HEK293 (cell line): ENCODE measurements around the gene SMAD7.

Experiments used
- CTCF ChIA-PET: fragments of 350-600 bp; formaldehyde crosslinking; extraction: SDS; loops from one replicate; lab custom pipeline; 2021; ENCODE audit warnings: antibody characterized with exemption; lab: Yijun Ruan, JAX
- POLR2A ChIA-PET: fragments of 300-600 bp; formaldehyde crosslinking; extraction: SDS; loops from one replicate; lab custom pipeline; 2020; ENCODE audit warnings: antibody characterized with exemption, inconsistent platforms; lab: Yijun Ruan, JAX
- H3K27ac ChIP-seq: fragments of 200-500 bp; sonication (Bioruptor generic); 2 replicates; pipeline ENCODE4 v1.5.1; 2014; ENCODE audit warnings: low read depth, low read length, control low read depth, inconsistent platforms; ENCODE audit errors: extremely low read depth
- H3K36me3 ChIP-seq, 2 experiments: fragments of 200-500 bp in 1 of 2; sonication (Bioruptor generic) in 1 of 2; 1 replicate in 1 of 2; 2 replicates in 1 of 2; pipeline ENCODE4 v1.5.1; 2014 to 2017; ENCODE audit warnings: inconsistent platforms in 2 of 2, low read length in 2 of 2; ENCODE audit not compliant: control insufficient read depth in 2 of 2, insufficient read depth in 1 of 2
- H3K4me1 ChIP-seq: fragments of 200-500 bp; sonication (Bioruptor generic); 2 replicates; pipeline ENCODE4 v1.5.1; 2014; ENCODE audit warnings: mild to moderate bottlenecking, low read length, inconsistent platforms; ENCODE audit not compliant: control insufficient read depth, insufficient read depth
- H3K4me3 ChIP-seq: 2 replicates; pipeline ENCODE4 v1.5.1; 2011; ENCODE audit warnings: low read depth, mild to moderate bottlenecking, control low read depth, low read length, moderate library complexity
- H3K9me3 ChIP-seq: fragments of 200-500 bp; sonication (Bioruptor generic); 2 replicates; pipeline ENCODE4 v1.5.1; 2014; ENCODE audit warnings: low read depth, low read length, inconsistent platforms; ENCODE audit not compliant: control insufficient read depth, insufficient read depth
- GLIS1 ChIP-seq: fragments of 450-650 bp; formaldehyde crosslinking; IDR thresholded peaks from 2 replicates; pipeline ENCODE4 v1.5.1; 2016; ENCODE audit warnings: missing biosample characterization, missing genetic modification characterization
- KLF17 ChIP-seq: fragments of 450-650 bp; formaldehyde crosslinking; IDR thresholded peaks from 2 replicates; pipeline ENCODE4 v1.5.1; 2016; ENCODE audit warnings: missing biosample characterization, missing genetic modification characterization
- MZF1 ChIP-seq: fragments of 450-650 bp; formaldehyde crosslinking; IDR thresholded peaks from 2 replicates; pipeline ENCODE4 v1.5.1; 2017; ENCODE audit warnings: missing biosample characterization, missing genetic modification characterization, borderline replicate concordance
- SP2 ChIP-seq: fragments of 450-650 bp; formaldehyde crosslinking; IDR thresholded peaks from 2 replicates; pipeline ENCODE4 v1.5.1; 2016; ENCODE audit warnings: missing biosample characterization, missing genetic modification characterization
- SP7 ChIP-seq: fragments of 450-650 bp; formaldehyde crosslinking; IDR thresholded peaks from 2 replicates; pipeline ENCODE4 v1.5.1; 2016; ENCODE audit warnings: missing biosample characterization, missing genetic modification characterization
- YY2 ChIP-seq: fragments of 450-650 bp; formaldehyde crosslinking; IDR thresholded peaks from 2 replicates; pipeline ENCODE4 v1.5.1; 2016; ENCODE audit warnings: missing biosample characterization, missing genetic modification characterization
- ZBTB10 ChIP-seq: fragments of 450-650 bp; formaldehyde crosslinking; IDR thresholded peaks from 2 replicates; pipeline ENCODE4 v1.5.1; 2016; ENCODE audit warnings: missing biosample characterization, missing genetic modification characterization
- ZBTB11 ChIP-seq: fragments of 450-650 bp; formaldehyde crosslinking; conservative IDR thresholded peaks from 2 replicates; pipeline ENCODE4 v1.5.1; 2016; ENCODE audit warnings: low read depth, missing biosample characterization, missing genetic modification characterization
- ZBTB20 ChIP-seq: fragments of 450-650 bp; formaldehyde crosslinking; IDR thresholded peaks from 2 replicates; pipeline ENCODE4 v1.5.1; 2016; ENCODE audit warnings: missing biosample characterization, missing genetic modification characterization
- ZEB2 ChIP-seq: fragments of 450-650 bp; formaldehyde crosslinking; IDR thresholded peaks from 2 replicates; pipeline ENCODE4 v1.5.1; 2016; ENCODE audit warnings: missing biosample characterization, missing genetic modification characterization
- ZFHX2 ChIP-seq: fragments of 450-650 bp; formaldehyde crosslinking; conservative IDR thresholded peaks from 2 replicates; pipeline ENCODE4 v1.5.1; 2016; ENCODE audit warnings: missing biosample characterization, missing genetic modification characterization
- ZNF2 ChIP-seq: fragments of 450-650 bp; formaldehyde crosslinking; IDR thresholded peaks from 2 replicates; pipeline ENCODE4 v1.5.1; 2016; ENCODE audit warnings: missing biosample characterization, missing genetic modification characterization
- ZNF202 ChIP-seq: fragments of 450-650 bp; formaldehyde crosslinking; IDR thresholded peaks from 2 replicates; pipeline ENCODE4 v1.5.1; 2016; ENCODE audit warnings: missing biosample characterization, missing genetic modification characterization, borderline replicate concordance
- ZNF248 ChIP-seq: fragments of 450-650 bp; formaldehyde crosslinking; IDR thresholded peaks from 2 replicates; pipeline ENCODE4 v1.5.1; 2017; ENCODE audit warnings: missing biosample characterization, missing genetic modification characterization
- ZNF266 ChIP-seq: fragments of 450-650 bp; formaldehyde crosslinking; IDR thresholded peaks from 2 replicates; pipeline ENCODE4 v1.5.1; 2016; ENCODE audit warnings: missing biosample characterization, missing genetic modification characterization, low read depth
- ZNF335 ChIP-seq: fragments of 450-650 bp; formaldehyde crosslinking; conservative IDR thresholded peaks from 2 replicates; pipeline ENCODE4 v1.5.1; 2016; ENCODE audit warnings: missing biosample characterization, missing genetic modification characterization
- ZNF473 ChIP-seq: fragments of 450-650 bp; formaldehyde crosslinking; IDR thresholded peaks from 2 replicates; pipeline ENCODE4 v1.5.1; 2017; ENCODE audit warnings: missing biosample characterization, missing genetic modification characterization
- ZSCAN16 ChIP-seq: fragments of 450-650 bp; formaldehyde crosslinking; IDR thresholded peaks from 2 replicates; pipeline ENCODE4 v1.5.1; 2016; ENCODE audit warnings: missing biosample characterization, missing genetic modification characterization
- ZSCAN30 ChIP-seq: fragments of 450-650 bp; IDR thresholded peaks from 2 replicates; pipeline ENCODE4 v1.5.1; 2018; ENCODE audit warnings: missing biosample characterization, mild to moderate bottlenecking, missing genetic modification characterization, moderate library complexity
- TF ChIP-seq, protein P1 (sequence below): fragments of 450-650 bp; formaldehyde crosslinking; IDR thresholded peaks from 2 replicates; pipeline ENCODE4 v1.5.1; 2016; ENCODE audit warnings: missing biosample characterization, missing genetic modification characterization
- TF ChIP-seq, protein P2 (sequence below): fragments of 450-650 bp; formaldehyde crosslinking; optimal IDR thresholded peaks from 2 replicates; pipeline ENCODE3; 2016; ENCODE audit warnings: missing biosample characterization, mild to moderate bottlenecking, missing genetic modification characterization

SMAD7 gene

GRCh38 chr18:48975817-48976649 lies 25.3 kb upstream of the SMAD7 start (continued):
- TF ChIP-seq ZNF473 (tag by site-specific recombination) (no peak), ZSCAN16 (tag by site-specific recombination) (no peak), ZNF2 (tag by site-specific recombination) (no peak)

DNA sequence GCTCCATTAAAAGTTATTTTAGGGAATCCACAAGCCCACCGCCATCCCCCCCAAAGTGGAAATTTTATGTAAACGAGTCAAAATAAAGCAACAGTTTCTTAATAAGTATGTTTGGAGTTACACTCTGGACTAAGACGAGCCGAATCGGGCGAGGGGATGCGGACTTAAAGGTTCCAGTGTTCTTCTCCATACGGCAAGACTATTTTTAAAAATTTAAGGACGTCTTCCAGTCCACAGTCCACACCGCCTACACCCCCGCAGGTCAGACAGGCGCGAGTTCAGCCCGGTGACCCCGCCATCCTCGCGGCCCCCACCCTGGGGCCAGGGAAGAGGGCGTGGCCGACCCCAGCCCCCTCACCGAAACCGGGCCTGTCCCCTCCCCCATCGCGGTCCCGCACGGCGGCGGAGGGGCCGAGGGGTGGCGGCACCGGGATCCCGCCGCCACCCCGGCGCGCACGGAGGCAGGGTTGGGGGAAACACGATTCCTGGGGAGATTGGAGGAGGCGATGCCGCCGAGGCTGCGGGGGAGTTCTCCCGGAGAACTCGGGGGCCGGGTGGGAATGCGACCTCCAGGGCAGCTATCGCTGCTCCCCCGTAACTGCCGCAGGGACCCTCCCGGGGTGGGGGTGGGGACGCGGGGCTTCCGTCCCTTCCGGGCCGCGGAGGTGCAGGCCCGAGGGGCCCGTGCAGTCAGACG lies 24.5 kb upstream of the SMAD7 start:
- no peaks in the 10 kb centered on the region for H3K9me3 ChIP-seq
- POLR2A ChIA-PET, result interaction anchor here (0.9 to 4.2 kb wide), 5 partner anchors 17 to 25 kb away, joined by 3 to 39 read pairs (median 4); no protein-coding TSS in a partner anchor
- CTCF ChIA-PET, result interaction anchor here (0.5 to 2.1 kb wide), 4 partner anchors 12 to 183 kb away, joined by 3 to 5 read pairs (median 4); no protein-coding TSS in a partner anchor
- H3K4me3 ChIP-seq, result peak overlapping the region; percentile 41
- peaks cover 12% of the 10 kb centered on the region for H3K4me1 ChIP-seq
- H3K36me3 ChIP-seq, result no peaks in the 10 kb centered on the region
- peak overlapping the region; percentile 97 for H3K27ac ChIP-seq
- TF ChIP-seq ZBTB20 (tag by site-specific recombination) (peak; percentile 53; the same call in 1 of the 2 replicates), SP2 (tag by site-specific recombination) (0 out of 2 replicates have a peak, but pooled peaks have one; percentile 11), ZBTB10 (peak; percentile 29; the same call in 1 of the 2 replicates), GLIS1 (tag by site-specific recombination) (peak; percentile 87), MZF1 (tag by site-specific recombination) (no peak), KLF17 (tag by site-specific recombination) (0 out of 2 replicates have a peak, but pooled peaks have one; percentile 38), ZEB2 (tag by site-specific recombination) (0 out of 2 replicates have a peak, but pooled peaks have one; percentile 33), ZSCAN30 (tag by site-specific recombination) (peak; percentile 30; the same call in 1 of the 2 replicates), ZNF248 (tag by site-specific recombination) (no peak), ZNF335 (tag by site-specific recombination) (peak; percentile 22; the same call in 1 of the 2 replicates), ZNF266 (tag by site-specific recombination) (no peak), ZBTB11 (tag by site-specific recombination) (0 out of 2 replicates have a peak, but pooled peaks have one; percentile 33), ZFHX2 (peak; percentile 52), YY2 (tag by site-specific recombination) (no peak), ZNF202 (tag by site-specific recombination) (peak; percentile 36; the same call in 1 of the 2 replicates), SP7 (0 out of 2 replicates have a peak, but pooled peaks have one; percentile 41)
- TF ChIP-seq, protein P1, sequence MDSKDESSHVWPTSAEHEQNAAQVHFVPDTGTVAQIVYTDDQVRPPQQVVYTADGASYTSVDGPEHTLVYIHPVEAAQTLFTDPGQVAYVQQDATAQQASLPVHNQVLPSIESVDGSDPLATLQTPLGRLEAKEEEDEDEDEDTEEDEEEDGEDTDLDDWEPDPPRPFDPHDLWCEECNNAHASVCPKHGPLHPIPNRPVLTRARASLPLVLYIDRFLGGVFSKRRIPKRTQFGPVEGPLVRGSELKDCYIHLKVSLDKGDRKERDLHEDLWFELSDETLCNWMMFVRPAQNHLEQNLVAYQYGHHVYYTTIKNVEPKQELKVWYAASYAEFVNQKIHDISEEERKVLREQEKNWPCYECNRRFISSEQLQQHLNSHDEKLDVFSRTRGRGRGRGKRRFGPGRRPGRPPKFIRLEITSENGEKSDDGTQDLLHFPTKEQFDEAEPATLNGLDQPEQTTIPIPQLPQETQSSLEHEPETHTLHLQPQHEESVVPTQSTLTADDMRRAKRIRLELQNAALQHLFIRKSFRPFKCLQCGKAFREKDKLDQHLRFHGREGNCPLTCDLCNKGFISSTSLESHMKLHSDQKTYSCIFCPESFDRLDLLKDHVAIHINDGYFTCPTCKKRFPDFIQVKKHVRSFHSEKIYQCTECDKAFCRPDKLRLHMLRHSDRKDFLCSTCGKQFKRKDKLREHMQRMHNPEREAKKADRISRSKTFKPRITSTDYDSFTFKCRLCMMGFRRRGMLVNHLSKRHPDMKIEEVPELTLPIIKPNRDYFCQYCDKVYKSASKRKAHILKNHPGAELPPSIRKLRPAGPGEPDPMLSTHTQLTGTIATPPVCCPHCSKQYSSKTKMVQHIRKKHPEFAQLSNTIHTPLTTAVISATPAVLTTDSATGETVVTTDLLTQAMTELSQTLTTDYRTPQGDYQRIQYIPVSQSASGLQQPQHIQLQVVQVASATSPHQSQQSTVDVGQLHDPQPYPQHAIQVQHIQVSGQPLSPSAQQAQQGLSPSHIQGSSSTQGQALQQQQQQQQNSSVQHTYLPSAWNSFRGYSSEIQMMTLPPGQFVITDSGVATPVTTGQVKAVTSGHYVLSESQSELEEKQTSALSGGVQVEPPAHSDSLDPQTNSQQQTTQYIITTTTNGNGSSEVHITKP (tag by site-specific recombination), result peak; percentile 80
- TF ChIP-seq, protein P2, sequence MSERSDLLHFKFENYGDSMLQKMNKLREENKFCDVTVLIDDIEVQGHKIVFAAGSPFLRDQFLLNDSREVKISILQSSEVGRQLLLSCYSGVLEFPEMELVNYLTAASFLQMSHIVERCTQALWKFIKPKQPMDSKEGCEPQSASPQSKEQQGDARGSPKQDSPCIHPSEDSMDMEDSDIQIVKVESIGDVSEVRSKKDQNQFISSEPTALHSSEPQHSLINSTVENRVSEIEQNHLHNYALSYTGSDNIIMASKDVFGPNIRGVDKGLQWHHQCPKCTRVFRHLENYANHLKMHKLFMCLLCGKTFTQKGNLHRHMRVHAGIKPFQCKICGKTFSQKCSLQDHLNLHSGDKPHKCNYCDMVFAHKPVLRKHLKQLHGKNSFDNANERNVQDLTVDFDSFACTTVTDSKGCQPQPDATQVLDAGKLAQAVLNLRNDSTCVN (tag by site-specific recombination), result peak; percentile 64
